HG02973 (cell line): ENCODE data around the gene DNAH1.

Experiments
- ATAC-seq: cut with Tn5 transposase; IDR thresholded peaks from one replicate; pipeline ENCODE4 v1.9.1; 2021; ENCODE audit warnings: moderate library complexity; ENCODE audit not compliant: unreplicated experiment

DNAH1 gene

GRCh38 chr3:52432225-52432624 is 116.1 kb downstream of the DNAH1 start:
- ATAC-seq = no peak

GRCh38 chr3:52432691-52433141 is 116.6 kb downstream of the DNAH1 start:
- no peak for ATAC-seq

- ATAC-seq = no peak
These were observed 117.3 kb downstream of the DNAH1 start for GRCh38 chr3:52433328-52433995.

- ATAC-seq = no peak
These were observed 117.9 kb downstream of the DNAH1 start for GRCh38 chr3:52433996-52434479.

GRCh38 chr3:52434491-52435115 is 118.5 kb downstream of the DNAH1 start:
- no peak for ATAC-seq

- ATAC-seq = no peak
These were observed 119.4 kb downstream of the DNAH1 start for GRCh38 chr3:52435246-52436101.

- no peak for ATAC-seq
These were observed 120.5 kb downstream of the DNAH1 start for GRCh38 chr3:52436500-52437149.

GRCh38 chr3:52437326-52438103 is 121.4 kb downstream of the DNAH1 start:
- no peak for ATAC-seq

- no peak for ATAC-seq
These were observed 121.9 kb downstream of the DNAH1 start for GRCh38 chr3:52438104-52438376.

GRCh38 chr3:52438579-52439425 is 122.7 kb downstream of the DNAH1 start:
- no peak for ATAC-seq

- ATAC-seq = no peak
These were observed 123.5 kb downstream of the DNAH1 start for GRCh38 chr3:52439426-52440248.

- no peak for ATAC-seq
These were observed 124.1 kb downstream of the DNAH1 start for GRCh38 chr3:52440249-52440551.

- ATAC-seq = no peak
These were observed 124.6 kb downstream of the DNAH1 start for GRCh38 chr3:52440671-52441070.

- no peak for ATAC-seq
These were observed 125.1 kb downstream of the DNAH1 start for GRCh38 chr3:52441091-52441771.

GRCh38 chr3:52441772-52442332 is 125.7 kb downstream of the DNAH1 start:
- ATAC-seq = no peak

GRCh38 chr3:52442409-52443267 is 126.5 kb downstream of the DNAH1 start:
- no peak for ATAC-seq

GRCh38 chr3:52443268-52443610 is 127.1 kb downstream of the DNAH1 start:
- no peak for ATAC-seq
